ENCODE data around the gene MTIF3. TPM values are rescaled to one million over a fixed set of nuclear protein-coding genes. Genes with fewer than 3 reads are reported as not detected.
"Not testable (repeated sequence)": the region's sequence is repeated elsewhere in the genome, so short reads cannot be mapped to it uniquely, and the experiment has no call there.

MTIF3 gene
- polyA plus RNA-seq, 3 donors = 58.8 to 88.8 (median 71.7) TPM

DNA sequence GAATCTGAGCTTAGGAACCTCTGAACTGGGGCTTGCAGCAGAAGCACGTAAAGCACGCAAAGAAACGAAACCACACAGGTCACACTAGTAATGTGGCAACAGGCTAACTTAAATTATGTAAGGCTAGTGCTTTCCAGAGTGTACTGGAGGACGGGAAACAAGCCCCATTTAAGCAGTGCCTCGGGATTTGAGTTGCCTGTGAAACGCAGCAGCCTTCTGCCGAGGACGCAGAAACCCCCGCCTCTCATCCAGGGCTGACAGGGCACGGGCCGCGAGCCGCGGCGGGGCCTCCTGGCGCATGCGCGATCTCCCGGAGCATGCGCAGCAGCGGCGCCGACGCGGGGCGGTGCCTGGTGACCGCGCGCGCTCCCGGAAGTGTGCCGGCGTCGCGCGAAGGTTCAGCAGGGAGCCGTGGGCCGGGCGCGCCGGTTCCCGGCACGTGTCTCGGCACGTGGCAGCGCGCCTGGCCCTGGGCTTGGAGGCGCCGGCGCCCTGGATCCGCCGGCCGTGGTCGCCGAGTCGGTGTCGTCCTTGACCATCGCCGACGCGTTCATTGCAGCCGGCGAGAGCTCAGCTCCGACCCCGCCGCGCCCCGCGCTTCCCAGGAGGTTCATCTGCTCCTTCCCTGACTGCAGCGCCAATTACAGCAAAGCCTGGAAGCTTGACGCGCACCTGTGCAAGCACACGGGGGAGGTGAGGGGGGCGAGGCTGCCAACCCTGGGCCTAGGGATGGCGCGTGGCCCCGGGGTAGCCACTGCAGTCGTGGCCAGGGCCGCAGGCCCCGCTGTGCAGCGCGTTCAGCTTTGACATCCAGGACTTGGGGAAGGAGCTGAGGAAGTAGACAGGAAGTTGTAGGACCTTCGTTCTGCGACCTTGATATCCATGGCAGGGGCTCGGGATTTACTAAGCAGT, 25.9 kb downstream of the MTIF3 start, which contains the start of gene GTF3A:
Gene GTF3A (plus strand): TSS at position 374 of the 912 bp plus-strand sequence.
- H3K27ac ChIP-seq (ENCODE audit: low read depth, low read length) = peak within 1 kb of the TSS; percentile 71
- WGBS, 3 donors = 0 to 1% (median 1%) methylated on average over 75 to 85 of the region's 85 CpGs

- H3K27ac ChIP-seq (ENCODE audit: low read depth, low read length) = no peak overlapping the region
- WGBS, 3 donors = 82 to 86% (median 85%) methylated on average over 7 of the region's 7 CpGs
Measured at GRCh38 chr13:27423333-27423732, 27.0 kb downstream of the MTIF3 start.

- WGBS, 3 donors = 86 to 91% (median 89%) methylated on average over 8 of the region's 8 CpGs
- H3K27ac ChIP-seq (ENCODE audit: low read depth, low read length) = no peak overlapping the region
Measured at GRCh38 chr13:27421101-27421871, 29.1 kb downstream of the MTIF3 start.

GRCh38 chr13:27419328-27419727, 31.0 kb downstream of the MTIF3 start:
- H3K27ac ChIP-seq (ENCODE audit: low read depth, low read length) = no peak overlapping the region
- WGBS, 3 donors = 79 to 93% (median 85%) methylated on average over 1 of the region's 1 CpG

- 89 to 93% (median 91%) methylated on average over 1 of the region's 1 CpG for WGBS, 3 donors
- no peak overlapping the region for H3K27ac ChIP-seq (ENCODE audit: low read depth, low read length)
Measured at GRCh38 chr13:27415116-27415515, 35.2 kb downstream of the MTIF3 start.

- H3K27ac ChIP-seq (ENCODE audit: low read depth, low read length) = no peak overlapping the region
- WGBS, 3 donors = 73 to 78% (median 78%) methylated on average over 3 of the region's 3 CpGs
Measured at GRCh38 chr13:27411341-27411740, 39.0 kb downstream of the MTIF3 start.

DNA sequence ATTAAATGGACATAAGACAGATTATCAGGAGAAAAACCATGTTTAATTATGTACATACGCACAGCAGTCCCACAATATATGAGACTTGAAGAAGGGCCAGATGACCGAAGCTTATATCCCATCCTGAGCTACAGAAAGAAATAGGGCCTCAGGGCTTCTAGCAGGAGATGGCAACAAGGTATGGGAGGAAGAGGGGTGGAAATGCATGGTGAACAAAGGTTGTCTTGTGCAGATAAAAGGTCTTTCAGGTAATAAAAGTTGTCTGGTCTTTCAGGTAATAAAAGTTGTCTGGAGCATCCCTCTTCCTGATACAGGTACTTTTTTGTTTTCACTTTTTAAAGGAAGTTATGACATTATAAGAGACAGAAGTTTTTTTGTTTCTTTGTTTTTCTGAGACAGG, 41.4 kb downstream of the MTIF3 start:
- WGBS, 3 donors = 83 to 90% (median 87%) methylated on average over 2 of the region's 2 CpGs

DNA sequence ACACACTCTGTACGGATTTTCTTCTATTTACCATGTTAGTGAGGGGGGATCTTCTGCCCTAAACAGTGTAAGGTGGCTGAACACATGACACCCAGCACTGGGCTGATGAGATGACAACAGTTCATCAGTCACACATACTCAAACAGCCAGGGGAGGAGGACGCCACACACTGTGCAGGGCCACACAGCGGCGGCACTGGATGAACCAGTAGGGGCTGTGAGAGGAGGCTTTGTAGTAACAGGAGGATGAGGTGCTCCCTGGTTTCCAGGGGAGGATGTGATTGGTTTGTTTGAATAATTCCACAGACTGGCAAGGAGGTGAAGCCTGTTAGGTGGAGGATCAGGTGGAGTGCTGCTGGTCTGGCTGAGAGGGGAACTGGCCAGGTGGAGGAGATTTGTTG, 42.3 kb downstream of the MTIF3 start:
- 80 to 89% (median 83%) methylated on average over 4 of the region's 4 CpGs for WGBS, 3 donors
- H3K27ac ChIP-seq (ENCODE audit: low read depth, low read length) = no peak overlapping the region

More for the DNA sequence above, 41.4 kb downstream of the MTIF3 start:
- H3K27ac ChIP-seq (ENCODE audit: low read depth, low read length) = no peak overlapping the region

GRCh38 chr13:27406178-27406939, 44.0 kb downstream of the MTIF3 start:
- WGBS, 3 donors = 75 to 89% (median 81%) methylated on average over 12 of the region's 12 CpGs

GRCh38 chr13:27405546-27406134, 44.7 kb downstream of the MTIF3 start:
- H3K27ac ChIP-seq (ENCODE audit: low read depth, low read length) = no peak overlapping the region
- 86 to 93% (median 90%) methylated on average over 5 of the region's 5 CpGs for WGBS, 3 donors

More at GRCh38 chr13:27406178-27406939, 44.0 kb downstream of the MTIF3 start:
- no peak overlapping the region for H3K27ac ChIP-seq (ENCODE audit: low read depth, low read length)

GRCh38 chr13:27404680-27405079, 45.7 kb downstream of the MTIF3 start:
- no peak overlapping the region for H3K27ac ChIP-seq (ENCODE audit: low read depth, low read length)
- WGBS, 3 donors = 40 to 82% (median 82%) methylated on average over 17 of the region's 17 CpGs

DNA sequence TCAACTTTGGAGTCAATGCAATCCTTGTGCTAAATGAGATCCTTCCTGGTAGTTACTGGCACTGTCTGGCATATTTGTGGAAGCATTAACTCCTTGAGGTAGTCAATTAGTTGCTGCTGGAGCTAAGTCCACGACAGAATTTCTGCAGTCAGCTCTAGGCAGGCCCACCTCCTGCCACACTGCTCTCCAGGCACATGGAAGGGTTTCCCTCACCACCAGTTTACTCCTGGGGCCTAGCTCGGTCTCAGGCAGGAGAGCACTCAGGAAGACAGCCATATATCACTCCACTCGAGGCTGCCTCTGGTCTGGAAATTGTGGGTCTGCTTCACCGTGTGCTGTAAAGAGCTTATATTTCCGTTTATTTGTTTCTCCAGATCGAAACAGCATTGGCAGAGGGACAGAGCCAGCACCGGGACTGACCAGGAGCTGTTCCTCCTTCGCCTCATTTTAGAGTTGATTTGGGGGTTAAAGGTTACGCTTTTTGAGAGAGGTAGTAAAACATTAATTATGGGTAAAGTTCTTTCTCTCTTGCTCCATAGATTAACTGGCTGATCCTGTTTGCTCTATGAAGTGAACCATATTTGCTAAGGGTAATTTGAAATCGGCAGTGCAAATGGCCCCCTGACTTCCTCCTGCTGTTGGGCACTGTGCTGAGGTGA, 46.5 kb downstream of the MTIF3 start:
- H3K27ac ChIP-seq (ENCODE audit: low read depth, low read length) = no peak overlapping the region
- 21 to 64% (median 59%) methylated on average over 10 of the region's 10 CpGs for WGBS, 3 donors

- WGBS, 3 donors = 10 to 47% (median 41%) methylated on average over 3 of the region's 3 CpGs
- no peak overlapping the region for H3K27ac ChIP-seq (ENCODE audit: low read depth, low read length)
Measured at GRCh38 chr13:27403203-27403678, 47.1 kb downstream of the MTIF3 start.

DNA sequence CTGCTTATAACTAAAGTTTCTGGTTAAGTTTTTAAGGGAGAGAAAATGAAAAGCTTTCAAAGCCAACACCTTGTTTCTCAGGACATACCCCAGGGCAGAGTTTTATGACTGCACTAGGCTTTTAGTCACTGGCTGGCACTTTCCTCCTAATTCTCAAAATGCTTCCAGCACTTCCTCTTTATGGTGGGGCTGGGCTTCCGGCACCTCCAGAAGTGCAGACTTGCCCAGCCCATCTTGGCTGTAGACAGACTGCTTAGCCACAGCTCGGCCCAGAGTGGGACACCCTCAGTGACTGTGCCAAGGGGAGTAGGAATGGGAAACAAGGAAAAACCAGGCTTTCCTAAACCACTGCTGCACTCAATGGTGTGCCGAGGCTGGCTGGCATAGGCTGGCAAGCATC, 49.2 kb downstream of the MTIF3 start:
- WGBS, 3 donors = 28 to 74% (median 32%) methylated on average over 3 of the region's 3 CpGs
- no peak overlapping the region for H3K27ac ChIP-seq (ENCODE audit: low read depth, low read length)

DNA sequence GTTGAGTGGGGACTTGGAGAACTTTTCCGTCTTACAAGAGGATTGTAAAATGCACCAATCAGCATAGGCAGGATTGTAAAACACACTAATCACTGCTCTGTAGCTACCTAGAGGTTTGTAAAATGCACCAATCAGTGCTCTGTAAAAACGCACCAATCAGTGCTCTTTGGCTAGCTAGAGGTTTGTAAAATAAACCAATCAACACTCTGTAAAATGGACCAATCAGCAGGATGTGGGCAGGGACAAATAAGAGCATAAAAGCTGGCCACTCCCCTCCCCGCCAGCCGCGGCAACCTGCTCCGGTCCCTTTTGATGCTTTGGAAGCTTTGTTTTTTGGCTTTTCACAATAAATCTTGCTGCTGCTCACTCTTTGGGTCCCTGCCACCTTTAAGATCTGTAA, 50.0 kb downstream of the MTIF3 start:
- H3K27ac ChIP-seq (ENCODE audit: low read depth, low read length) = not testable (repeated sequence)
- 76 to 96% (median 87%) methylated on average over 6 of the region's 6 CpGs for WGBS, 3 donors

DNA sequence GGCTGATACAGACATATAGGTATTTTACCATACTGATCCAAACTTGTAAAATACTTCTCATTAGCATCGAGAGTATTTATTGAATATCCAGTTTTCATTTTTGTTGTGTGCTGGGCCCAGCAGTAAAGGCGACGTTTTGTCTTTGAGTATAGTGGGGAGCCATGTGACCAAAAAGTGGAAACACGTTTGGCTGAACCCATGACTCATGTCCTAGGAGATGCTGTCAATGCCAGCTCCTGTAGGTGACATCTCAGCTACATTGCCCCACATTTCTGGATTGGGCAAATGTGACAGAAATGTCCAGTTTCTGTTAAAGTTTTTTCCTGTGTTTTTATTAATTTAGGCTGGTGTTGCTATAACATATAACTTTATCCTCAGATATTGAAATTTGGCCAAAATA, 52.0 kb downstream of the MTIF3 start:
- WGBS, 3 donors = 67 to 83% (median 77%) methylated on average over 4 of the region's 4 CpGs
- H3K27ac ChIP-seq (ENCODE audit: low read depth, low read length) = no peak overlapping the region

GRCh38 chr13:27396252-27396846, 54.0 kb downstream of the MTIF3 start:
- H3K27ac ChIP-seq (ENCODE audit: low read depth, low read length) = no peak overlapping the region
- WGBS, 3 donors = 74 to 85% (median 83%) methylated on average over 7 of the region's 7 CpGs

Data from adipose tissue (tissue), 3 donors.